HG02759 (cell line): ENCODE measurements around the gene CAAP1.
"Not testable (repeated sequence)": the region's sequence is repeated elsewhere in the genome, so short reads cannot be mapped to it uniquely, and the experiment has no call there.

Experiments used
- ATAC-seq: cut with Tn5 transposase; IDR thresholded peaks from one replicate; pipeline ENCODE4 v1.9.1; 2021; ENCODE audit warnings: mild to moderate bottlenecking, moderate library complexity; ENCODE audit not compliant: unreplicated experiment

CAAP1 gene, protein sequence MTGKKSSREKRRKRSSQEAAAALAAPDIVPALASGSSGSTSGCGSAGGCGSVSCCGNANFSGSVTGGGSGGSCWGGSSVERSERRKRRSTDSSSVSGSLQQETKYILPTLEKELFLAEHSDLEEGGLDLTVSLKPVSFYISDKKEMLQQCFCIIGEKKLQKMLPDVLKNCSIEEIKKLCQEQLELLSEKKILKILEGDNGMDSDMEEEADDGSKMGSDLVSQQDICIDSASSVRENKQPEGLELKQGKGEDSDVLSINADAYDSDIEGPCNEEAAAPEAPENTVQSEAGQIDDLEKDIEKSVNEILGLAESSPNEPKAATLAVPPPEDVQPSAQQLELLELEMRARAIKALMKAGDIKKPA

DNA sequence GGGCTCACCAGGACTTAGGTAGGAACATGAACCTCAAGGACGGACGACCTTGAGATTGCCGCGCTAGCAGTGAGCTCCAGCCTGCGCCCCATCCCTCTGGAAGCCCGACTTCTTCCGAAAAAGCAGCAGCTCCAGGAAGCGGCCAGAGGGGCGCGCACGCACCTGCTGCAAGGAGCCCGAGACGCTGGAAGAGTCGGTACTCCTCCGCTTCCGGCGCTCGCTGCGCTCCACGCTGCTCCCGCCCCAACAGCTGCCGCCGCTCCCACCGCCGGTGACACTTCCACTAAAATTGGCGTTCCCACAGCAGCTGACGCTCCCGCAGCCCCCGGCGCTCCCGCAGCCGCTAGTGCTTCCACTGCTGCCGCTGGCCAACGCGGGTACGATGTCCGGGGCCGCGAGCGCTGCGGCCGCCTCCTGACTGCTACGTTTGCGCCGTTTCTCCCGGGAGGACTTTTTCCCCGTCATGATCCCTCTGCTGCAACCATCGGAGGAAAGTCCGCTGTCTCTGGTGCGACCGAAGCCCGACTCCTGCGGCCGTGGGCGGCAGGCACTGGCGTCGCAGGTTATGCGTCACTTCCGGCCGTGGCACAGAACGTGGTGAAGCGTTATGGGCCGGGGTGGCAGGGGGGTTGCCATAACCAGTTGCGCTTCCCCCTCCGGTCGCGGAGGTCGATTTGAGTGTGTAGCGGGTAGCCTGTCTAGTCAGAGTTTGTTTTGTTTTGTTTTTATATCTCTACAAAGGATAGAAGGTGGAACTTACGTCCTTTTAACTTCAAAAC lies at the start of gene CAAP1:
TSS of gene CAAP1 (minus strand) at position 552 of the 779 bp plus-strand sequence. CDS start at position 465, 87 bp downstream.
- ATAC-seq, result peak; percentile 94

DNA sequence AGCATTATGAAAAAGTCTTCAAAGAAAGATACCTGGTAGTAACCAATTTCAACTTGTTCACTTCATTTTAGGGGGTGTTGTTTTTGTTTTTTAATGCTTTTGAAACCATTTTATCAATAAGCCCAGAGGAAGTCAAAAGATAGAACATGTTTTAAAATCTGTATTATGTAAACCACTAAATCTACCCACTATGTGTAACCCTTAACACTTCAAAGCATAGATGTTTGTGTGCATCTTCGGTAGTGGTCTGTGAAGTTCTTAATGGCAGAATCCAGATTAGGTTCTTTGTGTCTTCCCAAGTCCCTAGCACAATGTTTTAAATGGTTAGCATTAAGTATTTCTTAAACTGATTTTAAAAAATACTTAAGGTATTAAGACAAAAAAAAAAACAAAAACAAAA lies 48.2 kb upstream of the CAAP1 start:
- no peak for ATAC-seq

DNA sequence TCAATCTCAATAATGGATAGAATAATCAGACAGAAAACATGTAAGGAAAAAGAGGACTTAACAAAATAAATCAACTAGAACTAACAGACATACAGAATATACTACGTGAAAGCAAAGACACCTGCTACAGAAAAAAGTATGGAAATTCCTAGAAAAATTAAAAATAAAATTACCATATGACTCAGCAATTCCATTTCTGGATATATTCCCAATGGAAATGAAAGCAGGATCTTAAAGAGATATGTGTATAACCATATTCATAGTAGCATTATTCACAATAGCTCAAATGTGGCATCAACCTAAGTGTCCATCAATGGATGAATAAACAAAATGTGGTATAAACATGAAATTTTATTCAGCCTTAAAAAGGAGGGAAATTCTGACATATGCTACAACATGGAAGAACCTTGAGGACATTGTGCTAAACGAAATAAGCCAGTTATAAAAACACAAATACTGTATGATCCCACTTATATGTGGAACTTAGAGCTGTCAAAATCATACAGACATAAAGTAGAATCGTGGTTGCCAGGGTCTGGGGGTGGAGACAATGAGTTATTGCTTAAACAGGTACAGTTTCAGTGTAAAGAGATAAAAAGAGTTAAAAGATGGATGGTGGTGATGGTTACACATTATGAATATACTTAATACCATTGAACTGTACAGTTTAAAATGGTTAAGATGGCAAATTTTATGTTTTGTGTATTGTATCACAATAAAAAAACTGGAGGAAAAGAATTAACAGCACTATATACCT lies 47.5 kb upstream of the CAAP1 start:
- ATAC-seq, result no peak

DNA sequence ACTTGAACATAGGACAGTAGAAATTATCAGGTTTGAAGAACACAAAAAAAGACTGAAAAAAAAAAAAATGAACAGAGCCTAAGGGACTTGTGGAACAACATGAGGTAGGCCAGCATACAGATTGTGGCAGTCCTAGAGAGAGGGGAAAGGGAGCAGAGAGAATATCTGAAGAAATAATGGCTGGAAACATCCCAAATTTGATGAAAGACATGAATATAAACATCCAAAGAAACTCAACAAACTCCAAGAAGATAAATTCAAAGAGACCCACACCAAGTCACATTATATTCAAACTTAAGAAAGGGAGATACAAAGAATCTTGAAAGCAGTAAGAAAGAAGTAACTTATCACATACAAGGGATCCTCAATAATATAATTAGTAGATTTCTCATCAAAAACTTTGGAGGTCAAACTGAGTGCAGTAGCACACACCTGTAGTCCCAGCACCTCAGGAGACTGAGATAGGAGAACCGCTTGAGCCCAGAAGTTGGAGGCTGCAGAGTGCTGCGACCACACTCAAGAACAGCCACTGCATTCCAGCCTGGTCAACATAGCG lies 45.3 kb upstream of the CAAP1 start:
- ATAC-seq, result no peak

DNA sequence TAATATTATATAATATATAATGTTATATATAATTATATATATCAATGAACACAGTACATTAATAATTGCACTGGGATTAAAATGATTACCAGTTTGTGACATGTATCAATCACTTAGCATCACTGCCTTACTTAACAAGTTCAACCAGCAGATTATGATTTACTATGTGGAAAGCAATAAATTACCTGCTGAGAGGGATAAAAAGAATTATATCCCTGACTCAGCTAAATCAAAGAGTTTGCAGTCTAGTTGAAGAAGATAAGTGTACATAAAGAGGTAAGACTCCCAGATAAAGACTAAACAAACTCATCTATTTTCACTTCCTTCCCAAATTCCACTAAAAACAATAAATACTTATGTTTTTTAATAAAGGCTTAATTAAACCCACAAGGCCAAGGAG lies 43.2 kb upstream of the CAAP1 start:
- no peak for ATAC-seq

DNA sequence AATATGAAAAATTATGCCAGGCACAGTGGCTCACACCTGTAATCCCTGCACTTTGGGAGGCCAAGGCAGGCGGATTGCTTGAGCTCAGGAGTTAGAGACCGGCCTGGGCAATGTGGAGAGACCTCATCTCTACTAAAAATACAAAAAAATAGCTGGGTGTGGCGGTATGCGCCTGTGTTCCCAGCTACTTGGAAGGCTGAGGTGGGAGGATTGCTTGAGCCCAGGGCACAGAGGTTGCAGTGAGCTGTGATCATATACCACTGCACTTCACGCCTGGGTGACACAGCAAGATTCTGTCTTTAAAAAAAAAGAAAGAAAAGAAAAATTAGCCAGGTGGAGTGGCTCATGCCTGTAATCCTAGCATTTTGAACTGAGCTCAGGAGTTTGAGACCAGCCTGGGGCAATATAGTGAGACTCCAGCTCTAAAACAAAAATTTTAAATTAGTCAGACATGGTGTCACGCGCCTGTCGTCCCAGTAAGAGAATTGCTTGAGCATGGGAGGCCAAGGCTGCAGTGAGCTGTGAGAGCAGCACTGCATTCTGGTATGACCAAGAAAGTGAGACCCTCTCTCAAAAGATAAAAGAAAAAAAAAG lies 36.4 kb upstream of the CAAP1 start:
- ATAC-seq, result no peak

DNA sequence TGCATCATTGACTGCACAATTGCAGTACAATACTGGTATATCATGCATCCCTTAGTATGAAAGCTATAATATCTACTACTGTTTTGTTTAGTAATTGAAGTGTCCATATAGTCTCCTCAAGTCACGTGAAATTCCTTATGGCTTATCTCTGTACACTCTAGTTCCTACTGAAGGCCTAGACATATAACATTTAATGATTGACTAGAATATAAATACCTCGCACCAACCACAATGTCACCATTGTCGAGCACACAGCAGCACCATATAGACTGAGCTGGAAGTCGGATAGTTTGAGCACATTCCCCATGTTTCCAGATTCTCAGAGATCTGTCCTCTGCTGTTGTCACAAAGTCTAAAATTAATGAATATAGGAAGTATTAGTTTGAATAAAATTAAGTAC lies 33.0 kb upstream of the CAAP1 start:
- ATAC-seq, result no peak

DNA sequence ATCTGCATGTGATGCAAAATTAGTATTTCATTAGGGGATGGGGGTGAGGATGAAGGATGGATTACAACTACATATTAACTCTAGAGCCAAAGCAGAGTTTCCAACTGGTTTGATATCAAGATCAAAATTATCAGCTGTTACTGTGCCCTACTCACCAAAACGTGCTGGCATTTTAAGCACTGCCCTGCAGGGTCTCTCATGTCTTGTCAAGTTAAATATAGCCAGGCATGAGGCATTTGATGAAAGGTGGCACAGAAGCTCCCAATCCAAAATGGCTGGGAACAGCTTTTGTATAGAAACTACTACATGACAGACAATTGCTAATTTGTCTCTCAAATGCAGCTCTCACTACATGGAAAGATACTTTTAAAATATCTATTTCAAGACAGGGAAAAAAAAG lies 27.1 kb upstream of the CAAP1 start:
- ATAC-seq, result no peak

DNA sequence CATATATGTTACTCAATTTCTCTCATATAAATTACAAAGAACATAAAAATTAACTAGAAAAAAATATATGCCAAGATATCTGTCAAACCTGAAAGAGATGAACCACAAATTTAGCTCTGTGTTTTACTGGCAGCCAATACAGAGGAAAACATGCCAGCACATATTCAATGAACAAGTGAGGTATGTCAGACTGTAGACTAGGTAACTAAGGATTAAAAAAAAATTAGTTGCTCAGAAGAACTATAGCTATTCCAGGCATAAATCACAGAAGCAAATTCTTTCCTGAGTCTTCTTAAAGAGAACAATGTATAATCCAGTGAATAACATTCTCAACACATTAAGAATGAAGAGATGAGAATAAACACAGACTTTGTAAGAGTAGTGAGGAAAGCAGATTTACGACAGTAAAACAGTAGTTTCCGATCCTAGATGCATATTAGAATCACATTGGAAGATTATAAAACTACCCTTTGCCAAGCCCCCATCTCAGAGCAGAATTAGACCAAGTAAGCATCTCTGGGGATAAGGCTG lies 20.6 kb upstream of the CAAP1 start:
- no peak for ATAC-seq

DNA sequence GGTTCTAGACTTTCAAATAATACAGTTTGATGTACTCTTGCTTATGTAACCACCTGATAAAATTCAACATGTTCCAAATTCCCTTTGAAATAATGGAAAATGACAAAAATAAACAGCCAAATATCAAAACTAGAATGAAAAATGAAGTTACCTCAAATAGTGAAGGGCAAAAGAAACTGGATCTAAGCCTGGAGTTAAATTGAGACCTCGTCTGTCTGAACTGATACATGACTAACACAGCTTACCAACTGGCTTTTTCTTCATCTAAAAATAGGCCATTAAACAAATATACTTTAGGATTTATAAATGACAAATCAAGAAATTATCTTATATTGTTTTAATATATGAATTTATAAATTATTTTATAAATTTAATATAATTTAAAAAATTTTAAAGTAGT lies 12.1 kb upstream of the CAAP1 start:
- ATAC-seq, result no peak

DNA sequence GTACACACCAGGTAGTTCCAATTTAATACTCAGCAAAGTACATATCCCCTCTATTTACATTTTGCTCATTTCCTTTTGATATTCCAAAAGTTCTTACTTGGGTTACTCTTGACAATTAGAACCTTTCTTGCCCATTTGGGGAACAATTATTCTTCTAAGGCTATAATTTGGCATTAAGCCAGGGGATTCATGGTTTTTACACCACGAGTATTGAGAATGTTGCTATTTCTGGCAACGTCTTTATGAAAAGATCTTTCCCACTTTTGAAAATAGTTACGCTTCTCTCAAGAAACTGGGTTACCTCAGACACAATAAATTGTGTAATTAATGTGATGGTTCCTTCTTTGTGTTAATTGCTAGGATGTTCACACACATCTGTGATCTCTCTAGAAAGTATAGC lies 11.5 kb upstream of the CAAP1 start:
- no peak for ATAC-seq

DNA sequence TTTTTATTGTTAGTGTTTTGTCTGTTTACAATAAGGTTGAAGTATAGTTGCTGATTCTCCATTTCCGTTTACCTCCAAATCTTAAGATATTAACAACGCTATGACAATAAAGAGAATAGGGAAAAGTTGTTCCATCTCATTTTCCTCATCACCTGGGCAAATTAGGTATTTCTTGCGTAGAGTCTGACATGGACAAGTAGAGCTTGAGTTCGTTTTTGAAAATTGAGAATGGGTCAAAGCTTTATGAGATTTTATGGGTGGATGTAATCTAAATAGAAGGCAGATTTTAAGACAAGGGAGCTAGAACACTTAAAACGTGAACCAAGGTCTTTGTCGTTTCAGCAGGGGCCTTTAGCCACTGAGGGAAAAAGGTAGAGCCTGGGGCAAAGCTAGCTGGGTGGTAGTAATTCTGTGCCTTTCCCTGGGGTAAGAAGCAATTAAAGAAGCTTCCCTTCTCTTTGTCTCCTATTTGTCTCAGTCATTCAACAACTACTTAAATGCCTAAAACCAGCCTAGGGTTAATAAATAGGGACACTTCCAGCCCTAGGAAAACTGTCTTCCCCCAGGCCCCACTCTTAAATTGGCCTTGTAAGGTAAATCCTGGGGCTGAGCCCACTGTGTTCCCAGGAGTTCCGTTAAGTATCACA lies 551 bp upstream of the CAAP1 start:
- ATAC-seq, result no peak

DNA sequence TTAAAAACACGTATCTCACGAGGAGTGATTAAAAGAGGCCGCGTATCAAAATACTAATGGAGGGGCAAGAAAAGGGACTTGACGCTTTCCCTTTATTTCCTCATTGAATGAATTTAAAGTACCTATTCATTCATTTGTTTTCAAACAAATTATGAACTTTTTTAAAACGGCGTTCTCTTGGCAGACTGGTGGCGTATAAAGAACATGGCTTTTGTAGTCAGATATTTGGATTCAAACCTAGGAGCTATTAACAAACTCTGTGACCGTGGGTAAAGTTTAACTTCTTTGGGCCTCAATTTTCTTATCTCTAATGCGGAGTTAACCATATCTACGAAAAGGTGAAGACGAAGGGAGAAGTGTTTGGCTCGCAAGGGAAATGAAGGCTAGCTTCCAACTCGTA lies 876 bp downstream of the CAAP1 start:
- ATAC-seq, result peak; percentile 0

DNA sequence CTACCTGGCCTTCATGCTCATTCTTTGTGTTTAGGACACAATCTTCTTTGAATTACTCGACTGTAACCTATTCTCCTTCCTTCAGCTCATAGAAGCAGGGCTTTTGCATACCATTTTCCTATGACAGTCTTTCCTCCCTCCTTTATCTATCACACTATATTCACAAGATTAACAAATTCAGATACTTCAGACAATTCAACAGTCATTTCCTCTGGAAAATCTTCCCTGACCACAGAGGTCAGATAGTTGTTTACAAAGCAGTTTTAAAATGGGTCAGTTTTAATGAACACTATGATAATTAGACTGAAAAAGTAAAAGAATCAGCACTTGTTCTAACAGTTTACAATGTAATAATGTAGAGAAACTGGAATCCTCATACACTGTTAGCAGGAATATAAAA lies 4.3 kb downstream of the CAAP1 start:
- no peak for ATAC-seq

DNA sequence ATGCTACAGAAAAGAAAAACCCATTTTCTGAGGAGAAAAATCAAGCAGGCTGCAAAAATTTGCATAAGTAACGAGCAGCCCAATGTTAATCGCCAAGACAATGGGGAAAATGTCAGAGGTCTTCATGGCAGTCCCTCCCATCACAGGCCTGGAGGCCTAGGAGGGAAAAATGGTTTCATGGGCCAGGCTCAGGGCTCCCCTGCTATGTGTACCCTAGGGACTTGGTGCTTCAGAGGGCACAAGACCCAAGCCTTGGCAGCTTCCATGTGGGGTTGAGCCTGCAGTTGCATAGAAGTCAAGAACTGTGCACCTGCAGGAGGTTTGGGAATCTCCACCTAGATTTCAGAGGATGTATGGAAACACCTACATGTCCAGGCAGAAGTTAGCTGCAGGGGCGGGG lies 10.4 kb downstream of the CAAP1 start:
- ATAC-seq, result no peak

DNA sequence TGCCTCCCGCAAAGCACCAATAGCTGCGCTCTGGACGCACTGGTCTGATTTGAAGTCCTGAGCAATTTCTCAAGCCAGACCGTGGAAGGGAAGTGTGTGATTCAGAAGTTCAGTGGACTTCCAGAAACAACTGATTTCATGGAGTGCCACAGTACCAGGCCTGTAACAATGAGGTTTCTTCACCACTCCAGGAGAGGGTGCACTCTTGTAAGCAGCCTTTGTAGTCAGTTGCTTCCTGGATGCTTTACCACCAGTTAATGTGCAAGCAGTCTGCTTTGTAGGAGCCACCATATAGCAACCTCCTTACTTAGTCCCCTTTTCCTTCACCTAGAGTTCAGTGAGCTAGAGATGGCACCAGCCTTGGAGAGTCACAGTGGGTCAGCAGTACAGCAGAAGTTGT lies 12.3 kb downstream of the CAAP1 start:
- no peak for ATAC-seq

DNA sequence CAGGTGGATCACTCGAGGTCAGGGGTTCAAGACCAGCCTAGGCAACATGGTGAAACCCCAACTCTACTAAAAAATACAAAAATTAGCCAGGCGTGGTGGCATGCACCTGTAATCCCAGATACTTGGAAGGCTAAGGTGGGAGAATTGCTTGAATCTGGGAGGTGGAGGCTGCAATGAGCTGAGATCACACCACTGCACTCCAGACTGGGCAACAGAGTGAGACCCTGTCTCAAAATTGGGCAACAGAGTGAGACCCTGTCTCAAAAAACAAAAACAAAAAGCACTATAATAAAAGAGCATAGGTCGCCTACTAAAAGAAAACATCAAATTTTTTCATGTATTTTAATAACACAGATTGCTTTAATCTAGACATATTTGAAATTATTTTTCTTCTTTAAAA lies 17.4 kb downstream of the CAAP1 start:
- ATAC-seq, result not testable (repeated sequence)

DNA sequence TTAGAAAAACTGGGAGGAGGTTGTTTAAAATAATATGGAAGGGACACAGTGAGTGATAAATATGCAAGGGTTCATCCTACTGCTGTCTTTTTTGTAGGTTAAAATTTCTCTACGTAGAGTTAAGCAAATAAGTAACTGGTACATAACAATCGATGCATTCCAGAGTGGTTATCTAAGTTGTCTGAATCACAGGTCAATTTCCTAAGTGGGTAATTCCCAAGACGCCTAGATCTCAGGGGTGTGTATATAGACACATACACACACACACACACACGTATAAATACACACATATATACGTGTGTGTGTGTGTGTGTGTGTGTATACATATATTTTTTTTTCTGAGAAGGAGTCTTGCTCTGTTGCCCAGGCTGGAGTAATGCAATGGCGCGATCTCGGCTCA lies 22.3 kb downstream of the CAAP1 start:
- ATAC-seq, result no peak

DNA sequence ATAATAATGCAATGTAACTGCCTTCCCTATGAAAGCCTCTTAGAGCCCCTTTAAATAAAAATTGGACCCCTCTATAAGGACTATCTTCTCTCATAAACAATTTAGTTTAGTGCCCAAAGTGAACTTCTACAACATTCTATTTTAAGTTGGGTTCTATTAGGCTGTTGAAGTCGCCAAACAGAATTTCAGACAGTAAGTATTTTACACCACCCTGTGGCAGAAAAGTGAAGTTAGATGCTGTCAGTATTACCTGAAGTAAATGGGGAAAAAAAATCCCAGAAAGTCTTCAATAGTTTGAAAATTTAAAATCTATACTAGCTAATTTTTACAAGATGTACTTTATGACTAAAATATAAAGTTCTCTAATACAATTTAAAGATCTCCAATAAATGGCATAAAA lies 29.5 kb downstream of the CAAP1 start:
- ATAC-seq, result no peak

DNA sequence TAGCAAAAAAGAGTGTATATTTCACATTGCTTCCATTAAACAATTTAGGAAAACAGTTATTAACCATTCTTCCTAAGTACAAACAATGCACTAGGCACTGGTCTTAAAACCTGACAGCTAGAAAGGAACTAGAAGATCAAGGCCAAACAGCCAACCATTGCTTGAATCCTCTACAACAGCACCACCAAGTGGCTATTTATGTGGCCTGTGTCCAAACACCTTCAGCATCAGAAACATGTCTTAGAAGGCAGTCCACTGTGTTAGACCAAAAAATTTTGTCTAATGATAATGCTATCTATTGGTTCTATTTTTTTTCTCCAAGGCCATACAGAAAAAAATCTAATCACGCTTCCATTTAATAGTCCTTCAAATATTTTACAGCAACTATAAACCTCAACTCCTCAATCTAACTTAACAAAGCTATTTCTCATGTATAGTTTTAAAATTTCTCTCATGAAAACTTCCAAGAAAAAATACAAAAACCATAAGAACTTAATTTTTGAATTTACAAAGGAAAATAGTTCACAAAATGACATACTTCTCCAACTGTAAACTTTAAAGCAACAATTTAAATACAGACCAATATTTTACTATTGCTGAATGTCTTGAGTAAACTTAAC lies 36.1 kb downstream of the CAAP1 start:
- ATAC-seq, result peak; percentile 77
